PFSK-1 (cell line): Measurements from ENCODE around the gene BORCS8.

Experiments
- FOXP2 ChIP-seq: optimal IDR thresholded peaks from 2 replicates; pipeline ENCODE3; 2011; ENCODE audit warnings: borderline replicate concordance, control low read depth, inconsistent platforms; ENCODE audit not compliant: insufficient read depth; ENCODE audit errors: extremely low read length, extremely low read depth
- POLR2AphosphoS5 ChIP-seq: IDR thresholded peaks from 2 replicates; pipeline ENCODE4 v1.6.1; 2012; ENCODE audit warnings: low read depth, mild to moderate bottlenecking, control low read depth, low read length, moderate library complexity
- SIN3A ChIP-seq: IDR thresholded peaks from 2 replicates; pipeline ENCODE4 v1.6.1; 2012; ENCODE audit warnings: mild to moderate bottlenecking, low read length, moderate library complexity, borderline replicate concordance; ENCODE audit not compliant: insufficient read depth
- TAF1 ChIP-seq: IDR thresholded peaks from 2 replicates; pipeline ENCODE4 v1.6.1; 2012; ENCODE audit warnings: low read length, control low read depth, borderline replicate concordance; ENCODE audit not compliant: insufficient read depth
- TF ChIP-seq, protein P1 (sequence below), 2 experiments: IDR thresholded peaks; 2 replicates each; pipeline versions ENCODE4 v1.6.1 to v1.8.0; 2011 to 2012; ENCODE audit warnings: low read depth in 2 of 2, low read length in 2 of 2, control low read depth in 1 of 2, inconsistent platforms in 1 of 2, mild to moderate bottlenecking in 1 of 2, moderate library complexity in 1 of 2; ENCODE audit not compliant: insufficient read depth in 1 of 2

DNA sequence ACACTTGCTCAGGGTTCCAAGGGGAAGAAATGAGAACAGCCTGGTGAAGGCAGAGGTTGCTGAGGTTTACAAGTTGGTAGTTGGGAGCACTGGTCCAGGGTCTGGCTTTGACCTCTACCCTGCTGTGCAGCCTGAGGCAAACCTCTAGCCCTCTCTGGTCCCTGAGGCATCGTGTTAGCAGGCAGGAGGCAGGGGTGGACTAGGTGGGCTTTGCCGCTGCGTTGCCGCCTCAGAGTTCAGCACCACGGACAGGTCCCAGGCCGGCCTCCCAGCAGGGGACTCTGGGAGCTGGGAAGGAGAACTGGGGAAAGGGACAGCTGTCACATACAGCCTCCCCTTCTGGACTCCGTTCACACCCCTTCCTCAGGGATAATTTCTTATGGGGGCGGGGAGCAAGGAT lies 22.9 kb upstream of the BORCS8 start:
- TF ChIP-seq TAF1 (no peak), POLR2AphosphoS5 (no peak), SIN3A (no peak), FOXP2 (no peak)
- TF ChIP-seq, protein P1, sequence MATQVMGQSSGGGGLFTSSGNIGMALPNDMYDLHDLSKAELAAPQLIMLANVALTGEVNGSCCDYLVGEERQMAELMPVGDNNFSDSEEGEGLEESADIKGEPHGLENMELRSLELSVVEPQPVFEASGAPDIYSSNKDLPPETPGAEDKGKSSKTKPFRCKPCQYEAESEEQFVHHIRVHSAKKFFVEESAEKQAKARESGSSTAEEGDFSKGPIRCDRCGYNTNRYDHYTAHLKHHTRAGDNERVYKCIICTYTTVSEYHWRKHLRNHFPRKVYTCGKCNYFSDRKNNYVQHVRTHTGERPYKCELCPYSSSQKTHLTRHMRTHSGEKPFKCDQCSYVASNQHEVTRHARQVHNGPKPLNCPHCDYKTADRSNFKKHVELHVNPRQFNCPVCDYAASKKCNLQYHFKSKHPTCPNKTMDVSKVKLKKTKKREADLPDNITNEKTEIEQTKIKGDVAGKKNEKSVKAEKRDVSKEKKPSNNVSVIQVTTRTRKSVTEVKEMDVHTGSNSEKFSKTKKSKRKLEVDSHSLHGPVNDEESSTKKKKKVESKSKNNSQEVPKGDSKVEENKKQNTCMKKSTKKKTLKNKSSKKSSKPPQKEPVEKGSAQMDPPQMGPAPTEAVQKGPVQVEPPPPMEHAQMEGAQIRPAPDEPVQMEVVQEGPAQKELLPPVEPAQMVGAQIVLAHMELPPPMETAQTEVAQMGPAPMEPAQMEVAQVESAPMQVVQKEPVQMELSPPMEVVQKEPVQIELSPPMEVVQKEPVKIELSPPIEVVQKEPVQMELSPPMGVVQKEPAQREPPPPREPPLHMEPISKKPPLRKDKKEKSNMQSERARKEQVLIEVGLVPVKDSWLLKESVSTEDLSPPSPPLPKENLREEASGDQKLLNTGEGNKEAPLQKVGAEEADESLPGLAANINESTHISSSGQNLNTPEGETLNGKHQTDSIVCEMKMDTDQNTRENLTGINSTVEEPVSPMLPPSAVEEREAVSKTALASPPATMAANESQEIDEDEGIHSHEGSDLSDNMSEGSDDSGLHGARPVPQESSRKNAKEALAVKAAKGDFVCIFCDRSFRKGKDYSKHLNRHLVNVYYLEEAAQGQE (IDR thresholded peaks at IDR 0.05; ENCODE audit: insufficient read depth in 1 of 2, low read depth in 2 of 2, low read length in 2 of 2), result peak; percentile 99
